ENCODE measurements around the gene URB1.

URB1 gene

GRCh38 chr21:32335601-32336575 lies 56.9 kb downstream of the URB1 start:
- H3K36me3 ChIP-seq (ENCODE audit: control insufficient read depth in 2 of 2, insufficient read depth in 1 of 2, low read length in 2 of 2): peaks cover 57 to 92% of the 10 kb centered on the region in 2 experiments
- POLR2A ChIA-PET: interaction anchor here (0.6 kb wide), 1 partner anchor 15 kb away, joined by 6 read pairs; no protein-coding TSS in a partner anchor
- no peak overlapping the region for H3K4me3 ChIP-seq (ENCODE audit: low read depth, low read length)
- H3K27ac ChIP-seq (ENCODE audit: extremely low read depth, low read depth, low read length): no peak overlapping the region
- no peaks in the 10 kb centered on the region for H3K9me3 ChIP-seq (ENCODE audit: control insufficient read depth, insufficient read depth, low read depth, low read length)
- no peak for TF ChIP-seq ZNF2 (tag by site-specific recombination; IDR thresholded peaks at IDR 0.05)
- TF ChIP-seq ZNF292 (tag by site-specific recombination; IDR thresholded peaks at IDR 0.05; ENCODE audit: borderline replicate concordance, low read depth): no peak
- no peak for TF ChIP-seq ZNF610 (tag by site-specific recombination; IDR thresholded peaks at IDR 0.05; ENCODE audit: borderline replicate concordance)
- no peak for TF ChIP-seq GFI1B (tag by site-specific recombination; IDR thresholded peaks at IDR 0.05)
- no peak for TF ChIP-seq ZNF302 (tag by site-specific recombination; IDR thresholded peaks at IDR 0.05; ENCODE audit: low read depth)
- TF ChIP-seq ZNF580 (tag by site-specific recombination; IDR thresholded peaks at IDR 0.05): no peak
- no peak for TF ChIP-seq ZNF549 (tag by site-specific recombination; IDR thresholded peaks at IDR 0.05)
- TF ChIP-seq ZBTB7A (tag by site-specific recombination; IDR thresholded peaks at IDR 0.05; ENCODE audit: low read depth): no peak
- CTCF ChIA-PET: interaction anchor here (1.2 kb wide), 1 partner anchor 239 kb away, joined by 4 read pairs; no protein-coding TSS in a partner anchor
- H3K4me1 ChIP-seq (ENCODE audit: control insufficient read depth, insufficient read depth, low read length): no peaks in the 10 kb centered on the region

GRCh38 chr21:32334980-32335531 lies 57.8 kb downstream of the URB1 start:
- TF ChIP-seq ZNF324 (tag by site-specific recombination; IDR thresholded peaks at IDR 0.05) (no peak), ZSCAN30 (tag by site-specific recombination; IDR thresholded peaks at IDR 0.05) (no peak), ZIC2 (tag by site-specific recombination; IDR thresholded peaks at IDR 0.05) (peak; percentile 80)
- POLR2A ChIA-PET: no interaction called here
- CTCF ChIA-PET: interaction anchor here (1.2 kb wide), 1 partner anchor 239 kb away, joined by 4 read pairs; no protein-coding TSS in a partner anchor
- no peak overlapping the region for H3K27ac ChIP-seq (ENCODE audit: extremely low read depth, low read depth, low read length)
- no peak overlapping the region for H3K4me3 ChIP-seq (ENCODE audit: low read depth, low read length)
- H3K9me3 ChIP-seq (ENCODE audit: control insufficient read depth, insufficient read depth, low read depth, low read length): no peaks in the 10 kb centered on the region
- no peaks in the 10 kb centered on the region for H3K4me1 ChIP-seq (ENCODE audit: control insufficient read depth, insufficient read depth, low read length)
- peaks cover 52 to 89% of the 10 kb centered on the region in 2 experiments for H3K36me3 ChIP-seq (ENCODE audit: control insufficient read depth in 2 of 2, insufficient read depth in 1 of 2, low read length in 2 of 2)

GRCh38 chr21:32333953-32334673 lies 58.7 kb downstream of the URB1 start:
- ChIA-PET POLR2A (no interaction called here), CTCF (no interaction called here)
- Histone ChIP-seq H3K4me1 (ENCODE audit: control insufficient read depth, insufficient read depth, low read length) (no peaks in the 10 kb centered on the region), H3K27ac (ENCODE audit: extremely low read depth, low read depth, low read length) (no peak overlapping the region), H3K9me3 (ENCODE audit: control insufficient read depth, insufficient read depth, low read depth, low read length) (no peaks in the 10 kb centered on the region), H3K4me3 (ENCODE audit: low read depth, low read length) (no peak overlapping the region), H3K36me3 (ENCODE audit: control insufficient read depth in 2 of 2, insufficient read depth in 1 of 2, low read length in 2 of 2) (peaks cover 47 to 92% of the 10 kb centered on the region in 2 experiments)
- no peak for TF ChIP-seq ZNF513 (tag by site-specific recombination; IDR thresholded peaks at IDR 0.05)
- TF ChIP-seq KLF8 (tag by site-specific recombination; IDR thresholded peaks at IDR 0.05): no peak
- no peak for TF ChIP-seq ZNF2 (tag by site-specific recombination; IDR thresholded peaks at IDR 0.05)
- no peak for TF ChIP-seq ZNF747 (tag by site-specific recombination; IDR thresholded peaks at IDR 0.05)
- no peak for TF ChIP-seq ZNF791 (tag by site-specific recombination; IDR thresholded peaks at IDR 0.05)
- no peak for TF ChIP-seq ZNF76 (tag by site-specific recombination; IDR thresholded peaks at IDR 0.05; ENCODE audit: borderline replicate concordance, low read depth)
- TF ChIP-seq ZEB2 (tag by site-specific recombination; IDR thresholded peaks at IDR 0.05): no peak
- no peak for TF ChIP-seq ZNF555 (tag by site-specific recombination; conservative IDR thresholded peaks at IDR 0.05)
- no peak for TF ChIP-seq ZNF114 (tag by site-specific recombination; IDR thresholded peaks at IDR 0.05)
- TF ChIP-seq ZNF768 (tag by site-specific recombination; IDR thresholded peaks at IDR 0.05): no peak
- TF ChIP-seq ZNF302 (tag by site-specific recombination; IDR thresholded peaks at IDR 0.05; ENCODE audit: low read depth): no peak
- no peak for TF ChIP-seq SALL2 (tag by site-specific recombination; IDR thresholded peaks at IDR 0.05; ENCODE audit: borderline replicate concordance)
- TF ChIP-seq REPIN1 (tag by site-specific recombination; IDR thresholded peaks at IDR 0.05; ENCODE audit: low read depth): no peak
- TF ChIP-seq ZNF596 (tag by site-specific recombination; IDR thresholded peaks at IDR 0.05): no peak
- no peak for TF ChIP-seq GLIS1 (tag by site-specific recombination; IDR thresholded peaks at IDR 0.05)

Measured in HEK293 (cell line).